ENCODE results near the gene LRIG3.
A peak's percentile ranks its signal among the peaks of the same experiment; 100 is the strongest.

Gene LRIG3

GRCh38 chr12:58920102-58920960 is at the start of gene LRIG3:
Gene LRIG3, minus strand, starts transcription at chr12:58920504. Its CDS starts 269 bp downstream, at chr12:58920235.
- H3K9me3 ChIP-seq (ENCODE audit: insufficient read depth, low read length): no peaks in the 10 kb centered on the region
- no peak within 1 kb of the TSS for H3K27ac ChIP-seq (ENCODE audit: low read length)
- no peaks in the 10 kb centered on the region for H3K27me3 ChIP-seq (ENCODE audit: low read depth, low read length)
- no peak within 1 kb of the TSS for H3K4me2 ChIP-seq (ENCODE audit: low read length)
- H3K79me2 ChIP-seq (ENCODE audit: low read length): no peaks in the 10 kb centered on the region
- H3K4me1 ChIP-seq (ENCODE audit: low read length): no peaks in the 10 kb centered on the region
- TF ChIP-seq EZH2phosphoT487 (IDR thresholded peaks at IDR 0.05; ENCODE audit: low read depth) (no peak), CTCF (IDR thresholded peaks at IDR 0.05; ENCODE audit: low read depth, low read length) (no peak)
- H2AFZ ChIP-seq (ENCODE audit: low read depth, low read length): no peak within 1 kb of the TSS
- H3K36me3 ChIP-seq (replicated peaks; ENCODE audit: low read depth, low read length): no peaks in the 10 kb centered on the region
- no peak within 1 kb of the TSS for H3K4me3 ChIP-seq (ENCODE audit: low read length)
- H4K20me1 ChIP-seq (ENCODE audit: insufficient read depth, low read length): no peaks in the 10 kb centered on the region
- H3K9ac ChIP-seq (ENCODE audit: low read length): no peak within 1 kb of the TSS

DNA sequence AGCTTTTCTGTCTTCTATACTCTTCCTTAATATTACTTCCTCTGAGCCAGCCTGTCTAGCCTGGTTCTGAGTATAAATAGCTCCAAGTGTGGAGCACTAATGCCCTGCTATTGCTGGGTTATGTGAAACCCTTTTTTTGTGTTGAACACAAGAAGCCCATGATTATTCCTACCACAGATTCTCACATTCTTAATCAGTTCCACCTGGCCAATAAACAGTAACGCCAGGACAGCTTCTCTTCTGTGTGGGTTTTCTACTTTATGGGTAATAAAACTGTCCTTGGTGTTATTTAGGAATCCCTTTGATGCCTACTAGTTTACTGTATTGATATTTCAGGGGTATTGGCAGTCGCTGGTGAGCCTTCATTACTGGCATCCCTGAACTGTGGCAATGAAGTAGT is 48.9 kb upstream of the LRIG3 start:
- no peaks in the 10 kb centered on the region for H3K36me3 ChIP-seq (replicated peaks; ENCODE audit: low read depth, low read length)
- no peak overlapping the region for H3K4me2 ChIP-seq (ENCODE audit: low read length)
- H3K4me3 ChIP-seq (ENCODE audit: low read length): no peak overlapping the region
- H3K27ac ChIP-seq (ENCODE audit: low read length): no peak overlapping the region
- H3K9me3 ChIP-seq (ENCODE audit: insufficient read depth, low read length): no peaks in the 10 kb centered on the region
- no peaks in the 10 kb centered on the region for H4K20me1 ChIP-seq (ENCODE audit: insufficient read depth, low read length)
- no peak for TF ChIP-seq CTCF (IDR thresholded peaks at IDR 0.05; ENCODE audit: low read depth, low read length)
- TF ChIP-seq EZH2phosphoT487 (IDR thresholded peaks at IDR 0.05; ENCODE audit: low read depth): no peak
- no peaks in the 10 kb centered on the region for H3K27me3 ChIP-seq (ENCODE audit: low read depth, low read length)
- no peaks in the 10 kb centered on the region for H3K79me2 ChIP-seq (ENCODE audit: low read length)
- peaks cover 13% of the 10 kb centered on the region for H3K4me1 ChIP-seq (ENCODE audit: low read length)
- H3K9ac ChIP-seq (ENCODE audit: low read length): no peak overlapping the region
- H2AFZ ChIP-seq (ENCODE audit: low read depth, low read length): no peak overlapping the region

GRCh38 chr12:58967561-58967960 is 47.3 kb upstream of the LRIG3 start:
- Histone ChIP-seq H3K4me2 (ENCODE audit: low read length) (no peak overlapping the region), H4K20me1 (ENCODE audit: insufficient read depth, low read length) (no peaks in the 10 kb centered on the region), H3K79me2 (ENCODE audit: low read length) (no peaks in the 10 kb centered on the region), H3K9me3 (ENCODE audit: insufficient read depth, low read length) (no peaks in the 10 kb centered on the region), H3K27ac (ENCODE audit: low read length) (no peak overlapping the region), H3K27me3 (ENCODE audit: low read depth, low read length) (no peaks in the 10 kb centered on the region), H3K4me3 (ENCODE audit: low read length) (no peak overlapping the region), H3K4me1 (ENCODE audit: low read length) (peaks cover 13% of the 10 kb centered on the region), H3K9ac (ENCODE audit: low read length) (no peak overlapping the region), H2AFZ (ENCODE audit: low read depth, low read length) (peak overlapping the region; percentile 38; the same call in 1 of the 2 replicates), H3K36me3 (replicated peaks; ENCODE audit: low read depth, low read length) (no peaks in the 10 kb centered on the region)
- no peak for TF ChIP-seq EZH2phosphoT487 (IDR thresholded peaks at IDR 0.05; ENCODE audit: low read depth)
- no peak for TF ChIP-seq CTCF (IDR thresholded peaks at IDR 0.05; ENCODE audit: low read depth, low read length)

DNA sequence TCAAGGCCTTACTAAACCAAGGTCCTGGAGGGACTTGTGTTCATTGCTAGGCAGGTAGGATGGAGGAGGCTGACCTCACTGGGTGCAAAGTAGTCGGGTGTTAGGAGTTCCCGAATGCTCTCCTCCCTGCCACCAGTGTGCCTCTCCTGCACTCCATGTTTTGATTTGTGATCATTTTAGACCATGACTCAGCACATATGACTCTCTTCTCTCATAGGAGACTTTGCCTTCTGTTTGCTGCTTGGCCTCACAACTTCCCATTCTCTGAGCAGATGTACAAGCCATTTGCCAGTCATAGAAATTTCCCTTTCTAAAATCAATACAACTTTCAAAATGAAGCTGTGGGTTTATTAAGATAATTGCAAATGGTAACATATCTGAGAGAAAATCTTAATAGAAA is 46.6 kb upstream of the LRIG3 start:
- no peaks in the 10 kb centered on the region for H3K36me3 ChIP-seq (replicated peaks; ENCODE audit: low read depth, low read length)
- TF ChIP-seq CTCF (IDR thresholded peaks at IDR 0.05; ENCODE audit: low read depth, low read length) (no peak), EZH2phosphoT487 (IDR thresholded peaks at IDR 0.05; ENCODE audit: low read depth) (no peak)
- H3K9me3 ChIP-seq (ENCODE audit: insufficient read depth, low read length): no peaks in the 10 kb centered on the region
- no peaks in the 10 kb centered on the region for H4K20me1 ChIP-seq (ENCODE audit: insufficient read depth, low read length)
- H3K4me3 ChIP-seq (ENCODE audit: low read length): no peak overlapping the region
- no peak overlapping the region for H3K4me2 ChIP-seq (ENCODE audit: low read length)
- H3K4me1 ChIP-seq (ENCODE audit: low read length): peaks cover 13% of the 10 kb centered on the region
- H2AFZ ChIP-seq (ENCODE audit: low read depth, low read length): peak overlapping the region; percentile 38; the same call in 1 of the 2 replicates
- H3K79me2 ChIP-seq (ENCODE audit: low read length): no peaks in the 10 kb centered on the region
- H3K27ac ChIP-seq (ENCODE audit: low read length): no peak overlapping the region
- no peak overlapping the region for H3K9ac ChIP-seq (ENCODE audit: low read length)
- no peaks in the 10 kb centered on the region for H3K27me3 ChIP-seq (ENCODE audit: low read depth, low read length)

All from OCI-LY3 (cell line).